Measurements from ENCODE around the gene DSCAM. TPM values are rescaled to one million over a fixed set of nuclear protein-coding genes. Genes with fewer than 3 reads are reported as not detected.
"Not testable (repeated sequence)": the region's sequence is repeated elsewhere in the genome, so short reads cannot be mapped to it uniquely, and the experiment has no call there.

The DSCAM gene
- polyA plus RNA-seq, 4 donors: under 0.01 to 0.22 (median 0.13) TPM; not detected in 1

- Histone ChIP-seq H3K27ac (ENCODE audit: low read depth in 1 of 3, low read length in 2 of 3) (no peak overlapping the region), H3K36me3 (ENCODE audit: control insufficient read depth in 3 of 3, insufficient read depth in 2 of 3, low read depth in 1 of 3, low read length in 3 of 3) (no peaks in the 10 kb centered on the region), H3K9me3 (ENCODE audit: control insufficient read depth in 2 of 2, insufficient read depth in 1 of 2, low read depth in 1 of 2, low read length in 1 of 2) (no peaks in the 10 kb centered on the region), H3K4me1 (ENCODE audit: control insufficient read depth in 3 of 3, insufficient read depth in 2 of 3, low read depth in 1 of 3, low read length in 2 of 3) (no peaks in the 10 kb centered on the region), H3K27me3 (ENCODE audit: control insufficient read depth in 3 of 3, insufficient read depth in 3 of 3, low read length in 3 of 3) (no peaks in the 10 kb centered on the region), H3K4me3 (ENCODE audit: low read depth in 1 of 3, low read length in 3 of 3) (no peak overlapping the region)
- FAIRE-seq: no peak
- no peak for DNase-seq
- WGBS, 3 donors: 78 to 81% (median 80%) methylated on average over 2 of the region's 2 CpGs
Observed at GRCh38 chr21:40463176-40463575, 383.8 kb downstream of the DSCAM start.

GRCh38 chr21:40461008-40461407 lies 385.9 kb downstream of the DSCAM start:
- no peaks in the 10 kb centered on the region for H3K4me1 ChIP-seq (ENCODE audit: control insufficient read depth in 3 of 3, insufficient read depth in 2 of 3, low read depth in 1 of 3, low read length in 2 of 3)
- WGBS, 3 donors: 41 to 72% (median 71%) methylated on average over 1 of the region's 1 CpG

GRCh38 chr21:40457741-40458140 lies 389.2 kb downstream of the DSCAM start:
- DNase-seq (no peak), FAIRE-seq (no peak)
- H3K27me3 ChIP-seq (ENCODE audit: control insufficient read depth in 3 of 3, insufficient read depth in 3 of 3, low read length in 3 of 3): no peaks in the 10 kb centered on the region
- H3K9me3 ChIP-seq (ENCODE audit: control insufficient read depth in 2 of 2, insufficient read depth in 1 of 2, low read depth in 1 of 2, low read length in 1 of 2): no peaks in the 10 kb centered on the region
- 75 to 84% (median 82%) methylated on average over 2 of the region's 2 CpGs for WGBS, 3 donors
- H3K4me3 ChIP-seq (ENCODE audit: low read depth in 1 of 3, low read length in 3 of 3): no peak overlapping the region
- no peak overlapping the region for H3K27ac ChIP-seq (ENCODE audit: low read depth in 1 of 3, low read length in 2 of 3)
- H3K36me3 ChIP-seq (ENCODE audit: control insufficient read depth in 3 of 3, insufficient read depth in 2 of 3, low read depth in 1 of 3, low read length in 3 of 3): no peaks in the 10 kb centered on the region
- H3K4me1 ChIP-seq (ENCODE audit: control insufficient read depth in 3 of 3, insufficient read depth in 2 of 3, low read depth in 1 of 3, low read length in 2 of 3): no peaks in the 10 kb centered on the region

More at GRCh38 chr21:40461008-40461407, 385.9 kb downstream of the DSCAM start:
- DNase-seq (no peak), FAIRE-seq (no peak)
- Histone ChIP-seq H3K36me3 (ENCODE audit: control insufficient read depth in 3 of 3, insufficient read depth in 2 of 3, low read depth in 1 of 3, low read length in 3 of 3) (no peaks in the 10 kb centered on the region), H3K27ac (ENCODE audit: low read depth in 1 of 3, low read length in 2 of 3) (no peak overlapping the region), H3K9me3 (ENCODE audit: control insufficient read depth in 2 of 2, insufficient read depth in 1 of 2, low read depth in 1 of 2, low read length in 1 of 2) (no peaks in the 10 kb centered on the region), H3K27me3 (ENCODE audit: control insufficient read depth in 3 of 3, insufficient read depth in 3 of 3, low read length in 3 of 3) (no peaks in the 10 kb centered on the region), H3K4me3 (ENCODE audit: low read depth in 1 of 3, low read length in 3 of 3) (no peak overlapping the region)

GRCh38 chr21:40454057-40454456 lies 392.9 kb downstream of the DSCAM start:
- Histone ChIP-seq H3K27ac (ENCODE audit: low read depth in 1 of 3, low read length in 2 of 3) (no peak overlapping the region), H3K9me3 (ENCODE audit: control insufficient read depth in 2 of 2, insufficient read depth in 1 of 2, low read depth in 1 of 2, low read length in 1 of 2) (no peaks in the 10 kb centered on the region), H3K36me3 (ENCODE audit: control insufficient read depth in 3 of 3, insufficient read depth in 2 of 3, low read depth in 1 of 3, low read length in 3 of 3) (no peaks in the 10 kb centered on the region), H3K27me3 (ENCODE audit: control insufficient read depth in 3 of 3, insufficient read depth in 3 of 3, low read length in 3 of 3) (no peaks in the 10 kb centered on the region), H3K4me3 (ENCODE audit: low read depth in 1 of 3, low read length in 3 of 3) (no peak overlapping the region), H3K4me1 (ENCODE audit: control insufficient read depth in 3 of 3, insufficient read depth in 2 of 3, low read depth in 1 of 3, low read length in 2 of 3) (no peaks in the 10 kb centered on the region)
- no peak for DNase-seq
- 82 to 91% (median 88%) methylated on average over 3 of the region's 3 CpGs for WGBS, 3 donors
- no peak for FAIRE-seq

GRCh38 chr21:40453183-40453582 lies 393.8 kb downstream of the DSCAM start:
- Histone ChIP-seq H3K4me3 (ENCODE audit: low read depth in 1 of 3, low read length in 3 of 3) (no peak overlapping the region), H3K9me3 (ENCODE audit: control insufficient read depth in 2 of 2, insufficient read depth in 1 of 2, low read depth in 1 of 2, low read length in 1 of 2) (no peaks in the 10 kb centered on the region), H3K4me1 (ENCODE audit: control insufficient read depth in 3 of 3, insufficient read depth in 2 of 3, low read depth in 1 of 3, low read length in 2 of 3) (no peaks in the 10 kb centered on the region), H3K27me3 (ENCODE audit: control insufficient read depth in 3 of 3, insufficient read depth in 3 of 3, low read length in 3 of 3) (no peaks in the 10 kb centered on the region), H3K27ac (ENCODE audit: low read depth in 1 of 3, low read length in 2 of 3) (no peak overlapping the region), H3K36me3 (ENCODE audit: control insufficient read depth in 3 of 3, insufficient read depth in 2 of 3, low read depth in 1 of 3, low read length in 3 of 3) (no peaks in the 10 kb centered on the region)
- 22 to 54% (median 26%) methylated on average over 3 of the region's 3 CpGs for WGBS, 3 donors
- FAIRE-seq (no peak), DNase-seq (no peak)

- Histone ChIP-seq H3K4me1 (ENCODE audit: control insufficient read depth in 3 of 3, insufficient read depth in 2 of 3, low read depth in 1 of 3, low read length in 2 of 3) (no peaks in the 10 kb centered on the region), H3K9me3 (ENCODE audit: control insufficient read depth in 2 of 2, insufficient read depth in 1 of 2, low read depth in 1 of 2, low read length in 1 of 2) (no peaks in the 10 kb centered on the region), H3K27ac (ENCODE audit: low read depth in 1 of 3, low read length in 2 of 3) (no peak overlapping the region), H3K36me3 (ENCODE audit: control insufficient read depth in 3 of 3, insufficient read depth in 2 of 3, low read depth in 1 of 3, low read length in 3 of 3) (no peaks in the 10 kb centered on the region), H3K27me3 (ENCODE audit: control insufficient read depth in 3 of 3, insufficient read depth in 3 of 3, low read length in 3 of 3) (no peaks in the 10 kb centered on the region), H3K4me3 (ENCODE audit: low read depth in 1 of 3, low read length in 3 of 3) (no peak overlapping the region)
- 45 to 63% (median 46%) methylated on average over 1 of the region's 1 CpG for WGBS, 3 donors
- DNase-seq: no peak
- no peak for FAIRE-seq
Observed at GRCh38 chr21:40452548-40452947, 394.4 kb downstream of the DSCAM start.

GRCh38 chr21:40447016-40447415 lies 399.9 kb downstream of the DSCAM start:
- Histone ChIP-seq H3K9me3 (ENCODE audit: control insufficient read depth in 2 of 2, insufficient read depth in 1 of 2, low read depth in 1 of 2, low read length in 1 of 2) (peaks cover 0 to 2% of the 10 kb centered on the region in 2 donors), H3K27me3 (ENCODE audit: control insufficient read depth in 3 of 3, insufficient read depth in 3 of 3, low read length in 3 of 3) (no peaks in the 10 kb centered on the region), H3K27ac (ENCODE audit: low read depth in 1 of 3, low read length in 2 of 3) (no peak overlapping the region), H3K4me3 (ENCODE audit: low read depth in 1 of 3, low read length in 3 of 3) (no peak overlapping the region), H3K36me3 (ENCODE audit: control insufficient read depth in 3 of 3, insufficient read depth in 2 of 3, low read depth in 1 of 3, low read length in 3 of 3) (no peaks in the 10 kb centered on the region), H3K4me1 (ENCODE audit: control insufficient read depth in 3 of 3, insufficient read depth in 2 of 3, low read depth in 1 of 3, low read length in 2 of 3) (no peaks in the 10 kb centered on the region)
- FAIRE-seq: no peak
- no peak for DNase-seq
- 20 to 34% (median 31%) methylated on average over 2 of the region's 2 CpGs for WGBS, 3 donors

GRCh38 chr21:40445349-40445921 lies 401.5 kb downstream of the DSCAM start:
- Histone ChIP-seq H3K36me3 (ENCODE audit: control insufficient read depth in 3 of 3, insufficient read depth in 2 of 3, low read depth in 1 of 3, low read length in 3 of 3) (no peaks in the 10 kb centered on the region), H3K9me3 (ENCODE audit: control insufficient read depth in 2 of 2, insufficient read depth in 1 of 2, low read depth in 1 of 2, low read length in 1 of 2) (peaks cover 0 to 5% of the 10 kb centered on the region in 2 donors), H3K4me1 (ENCODE audit: control insufficient read depth in 3 of 3, insufficient read depth in 2 of 3, low read depth in 1 of 3, low read length in 2 of 3) (no peaks in the 10 kb centered on the region), H3K27ac (ENCODE audit: low read depth in 1 of 3, low read length in 2 of 3) (no peak overlapping the region), H3K27me3 (ENCODE audit: control insufficient read depth in 3 of 3, insufficient read depth in 3 of 3, low read length in 3 of 3) (no peaks in the 10 kb centered on the region), H3K4me3 (ENCODE audit: low read depth in 1 of 3, low read length in 3 of 3) (no peak overlapping the region)
- WGBS, 3 donors: 62 to 67% (median 63%) methylated on average over 2 of the region's 2 CpGs
- DNase-seq (no peak), FAIRE-seq (no peak)

GRCh38 chr21:40439581-40439980 lies 407.4 kb downstream of the DSCAM start:
- not testable (repeated sequence) for FAIRE-seq; H3K9me3 ChIP-seq (ENCODE audit: control insufficient read depth in 2 of 2, insufficient read depth in 1 of 2, low read depth in 1 of 2, low read length in 1 of 2); H3K27ac ChIP-seq (ENCODE audit: low read depth in 1 of 3, low read length in 2 of 3); DNase-seq; H3K27me3 ChIP-seq (ENCODE audit: control insufficient read depth in 3 of 3, insufficient read depth in 3 of 3, low read length in 3 of 3); H3K4me1 ChIP-seq (ENCODE audit: control insufficient read depth in 3 of 3, insufficient read depth in 2 of 3, low read depth in 1 of 3, low read length in 2 of 3); H3K4me3 ChIP-seq (ENCODE audit: low read depth in 1 of 3, low read length in 3 of 3); H3K36me3 ChIP-seq (ENCODE audit: control insufficient read depth in 3 of 3, insufficient read depth in 2 of 3, low read depth in 1 of 3, low read length in 3 of 3)
- WGBS, 3 donors: 16 to 61% (median 48%) methylated on average over 2 of the region's 2 CpGs

Measured in small intestine (tissue), 7 donors.